ENCODE data around the gene IFNAR2. TPM values are rescaled to one million over a fixed set of nuclear protein-coding genes. Genes with fewer than 3 reads are reported as not detected.
"Not testable (repeated sequence)": the region's sequence is repeated elsewhere in the genome, so short reads cannot be mapped to it uniquely, and the experiment has no call there.

IFNAR2 gene
- total RNA-seq, 1 experiment from 2014 or later = 31.0 TPM

DNA sequence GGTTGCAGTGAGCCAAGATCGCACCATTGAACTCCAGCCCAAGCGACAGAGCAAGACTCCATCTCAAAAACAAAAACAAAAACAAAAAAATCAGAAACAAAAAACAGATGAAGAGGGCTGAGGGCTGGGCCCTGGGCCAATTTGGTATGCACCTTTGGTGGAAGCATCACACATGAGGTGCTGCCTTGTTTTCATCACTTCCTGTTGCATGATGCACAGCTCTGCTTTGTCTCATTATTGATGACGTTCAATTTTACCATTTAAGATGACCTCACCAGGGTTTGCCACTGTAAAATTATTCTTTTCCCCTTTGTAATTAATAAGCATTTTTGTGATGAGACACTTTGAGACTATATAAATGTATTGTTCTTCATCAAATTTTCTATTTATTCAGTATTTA lies 9.8 kb upstream of the IFNAR2 start:
- Mint-ChIP-seq H3K4me3 (ENCODE audit: low read depth, unreplicated experiment) (no peak overlapping the region), H3K36me3 (ENCODE audit: insufficient read depth, unreplicated experiment) (no peaks in the 10 kb centered on the region), H3K27ac (ENCODE audit: unreplicated experiment) (no peak overlapping the region), H3K27me3 (ENCODE audit: unreplicated experiment) (no peaks in the 10 kb centered on the region), H3K4me1 (ENCODE audit: low read depth, unreplicated experiment) (peaks cover 2% of the 10 kb centered on the region), H3K9me3 (ENCODE audit: low read depth, unreplicated experiment) (peaks cover 3% of the 10 kb centered on the region)
- TF ChIP-seq, protein P1, sequence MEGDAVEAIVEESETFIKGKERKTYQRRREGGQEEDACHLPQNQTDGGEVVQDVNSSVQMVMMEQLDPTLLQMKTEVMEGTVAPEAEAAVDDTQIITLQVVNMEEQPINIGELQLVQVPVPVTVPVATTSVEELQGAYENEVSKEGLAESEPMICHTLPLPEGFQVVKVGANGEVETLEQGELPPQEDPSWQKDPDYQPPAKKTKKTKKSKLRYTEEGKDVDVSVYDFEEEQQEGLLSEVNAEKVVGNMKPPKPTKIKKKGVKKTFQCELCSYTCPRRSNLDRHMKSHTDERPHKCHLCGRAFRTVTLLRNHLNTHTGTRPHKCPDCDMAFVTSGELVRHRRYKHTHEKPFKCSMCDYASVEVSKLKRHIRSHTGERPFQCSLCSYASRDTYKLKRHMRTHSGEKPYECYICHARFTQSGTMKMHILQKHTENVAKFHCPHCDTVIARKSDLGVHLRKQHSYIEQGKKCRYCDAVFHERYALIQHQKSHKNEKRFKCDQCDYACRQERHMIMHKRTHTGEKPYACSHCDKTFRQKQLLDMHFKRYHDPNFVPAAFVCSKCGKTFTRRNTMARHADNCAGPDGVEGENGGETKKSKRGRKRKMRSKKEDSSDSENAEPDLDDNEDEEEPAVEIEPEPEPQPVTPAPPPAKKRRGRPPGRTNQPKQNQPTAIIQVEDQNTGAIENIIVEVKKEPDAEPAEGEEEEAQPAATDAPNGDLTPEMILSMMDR (IDR thresholded peaks at IDR 0.05; ENCODE audit: unreplicated experiment) = no peak
- no TSS peak for BruUV-seq (replicated peaks)
- no peak for DNase-seq
- intact Hi-C loops (cut with micrococcal nuclease; ENCODE audit: unreplicated experiment) = no loop called here
- CTCF ChIA-PET = no interaction called here

DNA sequence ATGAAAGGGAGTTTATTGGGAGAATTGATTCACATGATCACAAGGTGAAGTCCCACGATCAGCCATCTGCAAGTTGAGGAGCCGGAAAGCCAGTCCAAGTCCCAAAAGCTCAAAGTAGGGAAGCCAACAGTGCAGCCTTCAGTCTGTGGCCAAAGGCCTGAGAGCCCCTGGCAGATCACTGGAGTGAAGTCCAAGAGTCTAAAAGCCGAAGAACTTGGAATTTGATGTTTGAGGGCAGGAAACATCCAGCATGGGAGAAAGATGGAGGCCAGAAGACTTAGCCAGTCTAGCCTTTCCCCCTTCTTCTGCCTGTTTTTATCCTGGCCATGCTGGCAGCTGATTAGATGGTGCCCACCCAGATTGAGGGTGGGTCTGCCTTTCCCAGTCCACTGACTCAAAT lies 4.4 kb upstream of the IFNAR2 start:
- intact Hi-C loops (cut with micrococcal nuclease; ENCODE audit: unreplicated experiment); H3K4me3 Mint-ChIP-seq (ENCODE audit: low read depth, unreplicated experiment); CTCF ChIA-PET; BruUV-seq (replicated peaks); H3K36me3 Mint-ChIP-seq (ENCODE audit: insufficient read depth, unreplicated experiment); DNase-seq; H3K9me3 Mint-ChIP-seq (ENCODE audit: low read depth, unreplicated experiment); H3K27me3 Mint-ChIP-seq (ENCODE audit: unreplicated experiment): not testable (repeated sequence)
- peak overlapping the region; percentile 28 for H3K27ac Mint-ChIP-seq (ENCODE audit: unreplicated experiment)
- H3K4me1 Mint-ChIP-seq (ENCODE audit: low read depth, unreplicated experiment) = peaks cover 30% of the 10 kb centered on the region

- no peak overlapping the region for H3K27ac Mint-ChIP-seq (ENCODE audit: unreplicated experiment)
- no peaks in the 10 kb centered on the region for H3K27me3 Mint-ChIP-seq (ENCODE audit: unreplicated experiment)
- DNase-seq = no peak
- CTCF ChIA-PET = interaction anchor here (0.5 to 1.3 kb wide), 2 partner anchors 25 to 35 kb away, joined by 5 to 6 read pairs; no protein-coding TSS in a partner anchor
- intact Hi-C loops (cut with micrococcal nuclease; ENCODE audit: unreplicated experiment) = no loop called here
- H3K36me3 Mint-ChIP-seq (ENCODE audit: insufficient read depth, unreplicated experiment) = peaks cover 17% of the 10 kb centered on the region
- BruUV-seq (replicated peaks) = no TSS peak
- peaks cover 51% of the 10 kb centered on the region for H3K4me1 Mint-ChIP-seq (ENCODE audit: low read depth, unreplicated experiment)
- no peaks in the 10 kb centered on the region for H3K9me3 Mint-ChIP-seq (ENCODE audit: low read depth, unreplicated experiment)
- TF ChIP-seq, protein P1 (IDR thresholded peaks at IDR 0.05; ENCODE audit: unreplicated experiment) = no peak
- H3K4me3 Mint-ChIP-seq (ENCODE audit: low read depth, unreplicated experiment) = no peak overlapping the region
Observed at GRCh38 chr21:33228455-33228854, 1.3 kb upstream of the IFNAR2 start.

DNA sequence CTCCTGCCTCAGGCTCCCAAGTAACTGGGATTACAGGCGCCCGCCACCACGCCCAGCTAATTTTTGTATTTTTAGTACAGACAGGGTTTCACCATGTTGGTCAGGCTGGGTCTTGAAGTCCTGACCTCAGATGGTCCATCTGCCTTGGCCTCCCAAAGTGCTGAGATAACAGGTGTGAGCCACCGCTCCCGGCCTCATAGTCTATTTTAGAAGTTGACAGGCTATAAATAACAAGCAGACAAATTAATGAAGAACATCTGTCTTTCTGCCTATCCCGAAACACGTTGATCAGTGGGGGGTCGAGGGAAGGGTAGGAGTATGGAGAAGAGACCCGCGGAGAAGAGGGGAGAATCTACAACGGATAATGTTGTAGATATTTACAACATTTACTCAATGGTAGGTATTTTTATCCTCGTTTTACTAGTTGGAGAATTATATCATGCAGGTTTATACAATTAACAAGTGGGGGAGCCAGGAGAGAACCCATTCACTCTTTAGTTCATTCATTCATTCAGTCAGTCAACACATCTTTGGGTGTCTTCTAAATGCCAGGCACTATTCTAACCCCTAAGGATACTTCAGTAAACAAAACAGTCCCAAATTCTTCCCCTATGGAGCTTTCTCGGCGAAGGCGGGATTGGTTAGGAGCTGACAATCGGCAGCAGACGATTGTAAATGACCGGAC lies 497 bp upstream of the IFNAR2 start:
- Mint-ChIP-seq H3K9me3 (ENCODE audit: low read depth, unreplicated experiment) (no peaks in the 10 kb centered on the region), H3K36me3 (ENCODE audit: insufficient read depth, unreplicated experiment) (peaks cover 17% of the 10 kb centered on the region), H3K27ac (ENCODE audit: unreplicated experiment) (peak overlapping the region; percentile 39), H3K27me3 (ENCODE audit: unreplicated experiment) (no peaks in the 10 kb centered on the region), H3K4me1 (ENCODE audit: low read depth, unreplicated experiment) (peaks cover 53% of the 10 kb centered on the region), H3K4me3 (ENCODE audit: low read depth, unreplicated experiment) (peak overlapping the region; percentile 77)
- no peak for DNase-seq
- BruUV-seq (replicated peaks) = no TSS peak
- intact Hi-C loops (cut with micrococcal nuclease; ENCODE audit: unreplicated experiment) = no loop called here
- TF ChIP-seq, protein P1 (IDR thresholded peaks at IDR 0.05; ENCODE audit: unreplicated experiment) = no peak
- CTCF ChIA-PET = no interaction called here

Data from Calu3 (cell line).